HepG2 (cell line): ENCODE data around the gene LRP10. TPM values are rescaled to one million over a fixed set of nuclear protein-coding genes. Genes with fewer than 3 reads are reported as not detected.

Source experiments
- ATF1 ChIP-seq: IDR thresholded peaks from 2 replicates; pipeline ENCODE4 v1.6.1; 2016; ENCODE audit warnings: mild to moderate bottlenecking, control low read depth
- CBX1 ChIP-seq: IDR thresholded peaks from one replicate; pipeline ENCODE4 v1.6.1; 2016; ENCODE audit warnings: antibody characterized with exemption, low read depth
- FOSL1 ChIP-seq: sonication (generic); formaldehyde crosslinking; IDR thresholded peaks from 2 replicates; pipeline ENCODE4 v1.9.0; 2021; ENCODE audit warnings: missing genetic modification reagents, borderline replicate concordance
- RARA ChIP-seq: IDR thresholded peaks from 2 replicates; pipeline ENCODE4 v1.6.1; 2016; ENCODE audit warnings: missing genetic modification reagents, missing compliant biosample characterization
- THAP8 ChIP-seq: sonication (generic); formaldehyde crosslinking; IDR thresholded peaks from 2 replicates; pipeline ENCODE4 v1.5.1; 2020; ENCODE audit warnings: missing genetic modification reagents, mild to moderate bottlenecking, borderline replicate concordance
- THYN1 ChIP-seq: sonication (generic); formaldehyde crosslinking; IDR thresholded peaks from 2 replicates; pipeline ENCODE4 v1.8.1; 2023; ENCODE audit warnings: low read depth, mild to moderate bottlenecking, moderate library complexity, missing genetic modification reagents, borderline replicate concordance
- ZNF451 ChIP-seq: sonication (generic); formaldehyde crosslinking; IDR thresholded peaks from 2 replicates; pipeline ENCODE4 v1.5.0; 2020; ENCODE audit warnings: mild to moderate bottlenecking, missing genetic modification reagents
- polyA plus RNA-seq, 8 experiments: library from polyadenylated mRNA; depleted of rRNA in 3 of 8; stranded (reverse) in 7 of 8; unstranded in 1 of 8; fragments of >200 nt; fragmentation: Illumina TruSeq in 4 of 8; extraction: Trizol in 4 of 8; gene quantifications; 2 replicates each; pipeline versions ENCODE4 v1.2.1 to v1.2.3, GENCODE V29; 2011 to 2016; ENCODE audit warnings: low read depth in 4 of 8, missing spikeins in 1 of 8, mixed read lengths in 1 of 8; ENCODE audit not compliant: insufficient read depth in 1 of 8
- total RNA-seq, 5 experiments: library from RNA; depleted of rRNA; stranded (reverse); fragments of >200 nt; fragmentation: Illumina TruSeq; extraction: Trizol; gene quantifications; 2 replicates each; pipeline ENCODE4 v1.2.3, GENCODE V29; 2016; ENCODE audit warnings: low read depth in 1 of 5
- TF ChIP-seq, protein P1 (sequence below): IDR thresholded peaks from 2 replicates; pipeline ENCODE4 v1.6.1; 2016
- TF ChIP-seq, protein P2 (sequence below): IDR thresholded peaks from 2 replicates; pipeline ENCODE4 v1.6.1; 2016; ENCODE audit warnings: mild to moderate bottlenecking
- TF ChIP-seq, protein P3 (sequence below): sonication (generic); formaldehyde crosslinking; IDR thresholded peaks from 2 replicates; pipeline ENCODE4 v1.5.1; 2020; ENCODE audit warnings: mild to moderate bottlenecking, missing genetic modification reagents, borderline replicate concordance
- TF ChIP-seq, protein P4 (sequence below): sonication (generic); formaldehyde crosslinking; IDR thresholded peaks from one replicate; pipeline ENCODE4 v1.5.1; 2020; ENCODE audit warnings: mild to moderate bottlenecking, missing genetic modification reagents; ENCODE audit errors: not compliant biosample characterization
- TF ChIP-seq, protein P5 (sequence below): sonication (generic); formaldehyde crosslinking; IDR thresholded peaks from 2 replicates; pipeline ENCODE4 v1.8.1; 2022; ENCODE audit warnings: low read depth, mild to moderate bottlenecking, missing genetic modification reagents

LRP10 gene
- total and polyA plus RNA-seq, 2 of the 13 experiments (the other 11 are each of a cell fraction or from before 2014, with no cell fraction given) = 16.9 to 45.2 TPM

- TF ChIP-seq CBX1 (peak; percentile 96), ZNF451 (CRISPR knock-in tag) (peak; percentile 83; the same call in 1 of the 2 replicates), RARA (CRISPR knock-in tag) (no peak), FOSL1 (peak; percentile 57; the same call in 1 of the 2 replicates), THYN1 (CRISPR knock-in tag) (no peak), ATF1 (no peak; the same call in 1 of the 2 replicates), THAP8 (CRISPR knock-in tag) (peak; percentile 59; the same call in 1 of the 2 replicates)
- TF ChIP-seq, protein P1, sequence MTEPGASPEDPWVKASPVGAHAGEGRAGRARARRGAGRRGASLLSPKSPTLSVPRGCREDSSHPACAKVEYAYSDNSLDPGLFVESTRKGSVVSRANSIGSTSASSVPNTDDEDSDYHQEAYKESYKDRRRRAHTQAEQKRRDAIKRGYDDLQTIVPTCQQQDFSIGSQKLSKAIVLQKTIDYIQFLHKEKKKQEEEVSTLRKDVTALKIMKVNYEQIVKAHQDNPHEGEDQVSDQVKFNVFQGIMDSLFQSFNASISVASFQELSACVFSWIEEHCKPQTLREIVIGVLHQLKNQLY (CRISPR knock-in tag) = peak; percentile 28; the same call in 1 of the 2 replicates
- TF ChIP-seq, protein P2, sequence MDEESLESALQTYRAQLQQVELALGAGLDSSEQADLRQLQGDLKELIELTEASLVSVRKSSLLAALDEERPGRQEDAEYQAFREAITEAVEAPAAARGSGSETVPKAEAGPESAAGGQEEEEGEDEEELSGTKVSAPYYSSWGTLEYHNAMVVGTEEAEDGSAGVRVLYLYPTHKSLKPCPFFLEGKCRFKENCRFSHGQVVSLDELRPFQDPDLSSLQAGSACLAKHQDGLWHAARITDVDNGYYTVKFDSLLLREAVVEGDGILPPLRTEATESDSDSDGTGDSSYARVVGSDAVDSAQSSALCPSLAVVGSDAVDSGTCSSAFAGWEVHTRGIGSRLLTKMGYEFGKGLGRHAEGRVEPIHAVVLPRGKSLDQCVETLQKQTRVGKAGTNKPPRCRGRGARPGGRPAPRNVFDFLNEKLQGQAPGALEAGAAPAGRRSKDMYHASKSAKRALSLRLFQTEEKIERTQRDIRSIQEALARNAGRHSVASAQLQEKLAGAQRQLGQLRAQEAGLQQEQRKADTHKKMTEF (CRISPR knock-in tag) = peak; percentile 96
- TF ChIP-seq, protein P3, sequence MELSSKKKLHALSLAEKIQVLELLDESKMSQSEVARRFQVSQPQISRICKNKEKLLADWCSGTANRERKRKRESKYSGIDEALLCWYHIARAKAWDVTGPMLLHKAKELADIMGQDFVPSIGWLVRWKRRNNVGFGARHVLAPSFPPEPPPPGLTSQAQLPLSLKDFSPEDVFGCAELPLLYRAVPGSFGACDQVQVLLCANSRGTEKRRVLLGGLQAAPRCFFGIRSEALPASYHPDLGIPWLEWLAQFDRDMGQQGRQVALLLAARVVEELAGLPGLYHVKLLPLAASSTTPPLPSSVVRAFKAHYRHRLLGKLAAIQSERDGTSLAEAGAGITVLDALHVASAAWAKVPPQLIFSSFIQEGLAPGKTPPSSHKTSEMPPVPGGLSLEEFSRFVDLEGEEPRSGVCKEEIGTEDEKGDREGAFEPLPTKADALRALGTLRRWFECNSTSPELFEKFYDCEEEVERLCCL = peak; percentile 82; the same call in 1 of the 2 replicates
- TF ChIP-seq, protein P4, sequence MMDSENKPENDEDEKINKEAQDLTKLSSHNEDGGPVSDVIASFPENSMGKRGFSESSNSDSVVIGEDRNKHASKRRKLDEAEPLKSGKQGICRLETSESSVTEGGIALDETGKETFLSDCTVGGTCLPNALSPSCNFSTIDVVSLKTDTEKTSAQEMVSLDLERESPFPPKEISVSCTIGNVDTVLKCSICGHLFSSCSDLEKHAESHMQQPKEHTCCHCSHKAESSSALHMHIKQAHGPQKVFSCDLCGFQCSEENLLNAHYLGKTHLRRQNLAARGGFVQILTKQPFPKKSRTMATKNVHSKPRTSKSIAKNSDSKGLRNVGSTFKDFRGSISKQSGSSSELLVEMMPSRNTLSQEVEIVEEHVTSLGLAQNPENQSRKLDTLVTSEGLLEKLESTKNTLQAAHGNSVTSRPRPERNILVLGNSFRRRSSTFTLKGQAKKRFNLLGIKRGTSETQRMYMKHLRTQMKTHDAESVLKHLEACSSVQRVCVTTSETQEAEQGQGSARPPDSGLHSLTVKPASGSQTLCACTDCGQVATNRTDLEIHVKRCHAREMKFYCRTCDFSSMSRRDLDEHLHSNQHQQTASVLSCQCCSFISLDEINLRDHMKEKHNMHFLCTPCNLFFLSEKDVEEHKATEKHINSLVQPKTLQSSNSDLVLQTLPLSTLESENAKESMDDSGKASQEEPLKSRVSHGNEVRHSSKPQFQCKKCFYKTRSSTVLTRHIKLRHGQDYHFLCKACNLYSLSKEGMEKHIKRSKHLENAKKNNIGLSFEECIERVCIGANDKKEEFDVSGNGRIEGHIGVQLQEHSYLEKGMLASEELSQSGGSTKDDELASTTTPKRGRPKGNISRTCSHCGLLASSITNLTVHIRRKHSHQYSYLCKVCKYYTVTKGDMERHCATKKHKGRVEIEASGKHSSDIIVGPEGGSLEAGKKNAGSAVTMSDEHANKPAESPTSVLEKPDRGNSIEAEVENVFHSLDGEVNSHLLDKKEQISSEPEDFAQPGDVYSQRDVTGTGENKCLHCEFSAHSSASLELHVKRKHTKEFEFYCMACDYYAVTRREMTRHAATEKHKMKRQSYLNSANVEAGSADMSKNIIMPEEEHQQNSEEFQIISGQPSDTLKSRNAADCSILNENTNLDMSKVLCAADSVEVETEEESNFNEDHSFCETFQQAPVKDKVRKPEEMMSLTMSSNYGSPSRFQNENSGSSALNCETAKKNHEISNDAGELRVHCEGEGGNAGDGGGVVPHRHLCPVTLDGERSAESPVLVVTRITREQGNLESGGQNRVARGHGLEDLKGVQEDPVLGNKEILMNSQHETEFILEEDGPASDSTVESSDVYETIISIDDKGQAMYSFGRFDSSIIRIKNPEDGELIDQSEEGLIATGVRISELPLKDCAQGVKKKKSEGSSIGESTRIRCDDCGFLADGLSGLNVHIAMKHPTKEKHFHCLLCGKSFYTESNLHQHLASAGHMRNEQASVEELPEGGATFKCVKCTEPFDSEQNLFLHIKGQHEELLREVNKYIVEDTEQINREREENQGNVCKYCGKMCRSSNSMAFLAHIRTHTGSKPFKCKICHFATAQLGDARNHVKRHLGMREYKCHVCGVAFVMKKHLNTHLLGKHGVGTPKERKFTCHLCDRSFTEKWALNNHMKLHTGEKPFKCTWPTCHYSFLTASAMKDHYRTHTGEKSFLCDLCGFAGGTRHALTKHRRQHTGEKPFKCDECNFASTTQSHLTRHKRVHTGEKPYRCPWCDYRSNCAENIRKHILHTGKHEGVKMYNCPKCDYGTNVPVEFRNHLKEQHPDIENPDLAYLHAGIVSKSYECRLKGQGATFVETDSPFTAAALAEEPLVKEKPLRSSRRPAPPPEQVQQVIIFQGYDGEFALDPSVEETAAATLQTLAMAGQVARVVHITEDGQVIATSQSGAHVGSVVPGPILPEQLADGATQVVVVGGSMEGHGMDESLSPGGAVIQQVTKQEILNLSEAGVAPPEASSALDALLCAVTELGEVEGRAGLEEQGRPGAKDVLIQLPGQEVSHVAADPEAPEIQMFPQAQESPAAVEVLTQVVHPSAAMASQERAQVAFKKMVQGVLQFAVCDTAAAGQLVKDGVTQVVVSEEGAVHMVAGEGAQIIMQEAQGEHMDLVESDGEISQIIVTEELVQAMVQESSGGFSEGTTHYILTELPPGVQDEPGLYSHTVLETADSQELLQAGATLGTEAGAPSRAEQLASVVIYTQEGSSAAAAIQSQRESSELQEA = peak; percentile 84
- TF ChIP-seq, protein P5, sequence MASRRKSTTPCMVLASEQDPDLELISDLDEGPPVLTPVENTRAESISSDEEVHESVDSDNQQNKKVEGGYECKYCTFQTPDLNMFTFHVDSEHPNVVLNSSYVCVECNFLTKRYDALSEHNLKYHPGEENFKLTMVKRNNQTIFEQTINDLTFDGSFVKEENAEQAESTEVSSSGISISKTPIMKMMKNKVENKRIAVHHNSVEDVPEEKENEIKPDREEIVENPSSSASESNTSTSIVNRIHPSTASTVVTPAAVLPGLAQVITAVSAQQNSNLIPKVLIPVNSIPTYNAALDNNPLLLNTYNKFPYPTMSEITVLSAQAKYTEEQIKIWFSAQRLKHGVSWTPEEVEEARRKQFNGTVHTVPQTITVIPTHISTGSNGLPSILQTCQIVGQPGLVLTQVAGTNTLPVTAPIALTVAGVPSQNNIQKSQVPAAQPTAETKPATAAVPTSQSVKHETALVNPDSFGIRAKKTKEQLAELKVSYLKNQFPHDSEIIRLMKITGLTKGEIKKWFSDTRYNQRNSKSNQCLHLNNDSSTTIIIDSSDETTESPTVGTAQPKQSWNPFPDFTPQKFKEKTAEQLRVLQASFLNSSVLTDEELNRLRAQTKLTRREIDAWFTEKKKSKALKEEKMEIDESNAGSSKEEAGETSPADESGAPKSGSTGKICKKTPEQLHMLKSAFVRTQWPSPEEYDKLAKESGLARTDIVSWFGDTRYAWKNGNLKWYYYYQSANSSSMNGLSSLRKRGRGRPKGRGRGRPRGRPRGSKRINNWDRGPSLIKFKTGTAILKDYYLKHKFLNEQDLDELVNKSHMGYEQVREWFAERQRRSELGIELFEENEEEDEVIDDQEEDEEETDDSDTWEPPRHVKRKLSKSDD = peak; percentile 81; the same call in 1 of the 2 replicates
Observed at GRCh38 chr14:22829661-22830442, 41.7 kb upstream of the LRP10 start, which contains the start of gene MRPL52 (continued).
